Measurements from ENCODE around the gene SELENOF. TPM values are rescaled to one million over a fixed set of nuclear protein-coding genes. Genes with fewer than 3 reads are reported as not detected.

Gene SELENOF
- total and polyA plus RNA-seq, 10 of the 15 experiments (the other 5 are each of a cell fraction or from before 2014, with no cell fraction given) = 98.7 to 254 (median 172) TPM

DNA sequence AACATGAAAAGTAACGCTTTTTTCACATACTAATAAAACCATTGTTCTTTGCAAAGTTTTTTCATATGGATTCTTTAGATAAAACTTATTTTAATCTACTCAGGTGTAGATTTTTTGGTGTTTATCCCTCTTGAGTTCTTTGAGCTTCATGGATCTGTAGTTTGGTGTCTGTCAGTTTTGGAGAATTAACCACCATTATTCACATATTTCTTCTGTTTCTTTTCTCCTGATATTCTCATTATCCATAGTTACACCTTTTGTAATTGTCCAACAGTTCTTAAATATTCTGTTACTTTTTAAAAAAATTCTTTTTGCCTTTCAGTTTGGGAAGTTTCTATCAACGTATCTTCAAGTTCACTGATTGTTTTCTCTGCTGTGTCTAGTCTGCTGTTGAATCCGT is 19.1 kb upstream of the SELENOF start:
- Histone ChIP-seq H3K4me1 (ENCODE audit: control insufficient read depth, insufficient read depth, low read length) (no peaks in the 10 kb centered on the region), H3K27ac (ENCODE audit: control insufficient read depth, insufficient read depth) (no peak overlapping the region), H3K4me3 (no peak overlapping the region), H2AFZ (ENCODE audit: control insufficient read depth, low read depth, low read length) (no peak overlapping the region), H3K27me3 (replicated peaks in 1 of 2; ENCODE audit: control insufficient read depth in 2 of 2, insufficient read depth in 2 of 2, low read length in 1 of 2) (no peaks in the 10 kb centered on the region), H3K9me3 (replicated peaks; ENCODE audit: control insufficient read depth, insufficient read depth, low read length) (peaks cover 1% of the 10 kb centered on the region; the same call in 2 of the 3 replicates), H3K9ac (ENCODE audit: control insufficient read depth, insufficient read depth, low read length) (no peak overlapping the region), H3K4me2 (ENCODE audit: control insufficient read depth, insufficient read depth) (no peak overlapping the region), H3K36me3 (ENCODE audit: control insufficient read depth in 2 of 2, insufficient read depth in 2 of 2, low read length in 1 of 2) (no peaks in the 10 kb centered on the region), H3K79me2 (ENCODE audit: control insufficient read depth, insufficient read depth, low read length) (peaks cover 53% of the 10 kb centered on the region), H4K20me1 (ENCODE audit: control insufficient read depth, insufficient read depth) (0 out of 2 replicates have a peak, but pooled peaks cover 3% of the 10 kb centered on the region)
- 99% methylated on average over 3 of the region's 3 CpGs for WGBS (ENCODE audit: insufficient coverage, insufficient replicate concordance, low lambda C conversion rate, missing lambda C conversion rate)
- FAIRE-seq (no peak), ATAC-seq (no peak), DNase-seq (ENCODE audit: low read depth, low spot score) (no peak)
- intact Hi-C loops (cut with micrococcal nuclease; ENCODE audit: unreplicated experiment) = no loop called here
- BruUV-seq (replicated peaks) = no TSS peak
- TF ChIP-seq ZNF207 (IDR thresholded peaks at IDR 0.05; ENCODE audit: borderline replicate concordance) = no peak
- TF ChIP-seq SREBF1 (IDR thresholded peaks at IDR 0.05; ENCODE audit: low read length) = no peak
- TF ChIP-seq CEBPB (IDR thresholded peaks at IDR 0.05; ENCODE audit: borderline replicate concordance in 1 of 2, low read depth in 2 of 2, low read length in 2 of 2) = no peak
- TF ChIP-seq, protein P1, sequence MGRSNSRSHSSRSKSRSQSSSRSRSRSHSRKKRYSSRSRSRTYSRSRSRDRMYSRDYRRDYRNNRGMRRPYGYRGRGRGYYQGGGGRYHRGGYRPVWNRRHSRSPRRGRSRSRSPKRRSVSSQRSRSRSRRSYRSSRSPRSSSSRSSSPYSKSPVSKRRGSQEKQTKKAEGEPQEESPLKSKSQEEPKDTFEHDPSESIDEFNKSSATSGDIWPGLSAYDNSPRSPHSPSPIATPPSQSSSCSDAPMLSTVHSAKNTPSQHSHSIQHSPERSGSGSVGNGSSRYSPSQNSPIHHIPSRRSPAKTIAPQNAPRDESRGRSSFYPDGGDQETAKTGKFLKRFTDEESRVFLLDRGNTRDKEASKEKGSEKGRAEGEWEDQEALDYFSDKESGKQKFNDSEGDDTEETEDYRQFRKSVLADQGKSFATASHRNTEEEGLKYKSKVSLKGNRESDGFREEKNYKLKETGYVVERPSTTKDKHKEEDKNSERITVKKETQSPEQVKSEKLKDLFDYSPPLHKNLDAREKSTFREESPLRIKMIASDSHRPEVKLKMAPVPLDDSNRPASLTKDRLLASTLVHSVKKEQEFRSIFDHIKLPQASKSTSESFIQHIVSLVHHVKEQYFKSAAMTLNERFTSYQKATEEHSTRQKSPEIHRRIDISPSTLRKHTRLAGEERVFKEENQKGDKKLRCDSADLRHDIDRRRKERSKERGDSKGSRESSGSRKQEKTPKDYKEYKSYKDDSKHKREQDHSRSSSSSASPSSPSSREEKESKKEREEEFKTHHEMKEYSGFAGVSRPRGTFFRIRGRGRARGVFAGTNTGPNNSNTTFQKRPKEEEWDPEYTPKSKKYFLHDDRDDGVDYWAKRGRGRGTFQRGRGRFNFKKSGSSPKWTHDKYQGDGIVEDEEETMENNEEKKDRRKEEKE (IDR thresholded peaks at IDR 0.05) = no peak
- TF ChIP-seq RFX5 (IDR thresholded peaks at IDR 0.05; ENCODE audit: low read depth, low read length) = no peak
- no peak for TF ChIP-seq NBN (IDR thresholded peaks at IDR 0.05)
- TF ChIP-seq BHLHE40 (IDR thresholded peaks at IDR 0.05; ENCODE audit: borderline replicate concordance in 1 of 2, low read depth in 2 of 2, low read length in 1 of 2) = no peak
- TF ChIP-seq HDGF (IDR thresholded peaks at IDR 0.05) = no peak
- TF ChIP-seq, protein P2, sequence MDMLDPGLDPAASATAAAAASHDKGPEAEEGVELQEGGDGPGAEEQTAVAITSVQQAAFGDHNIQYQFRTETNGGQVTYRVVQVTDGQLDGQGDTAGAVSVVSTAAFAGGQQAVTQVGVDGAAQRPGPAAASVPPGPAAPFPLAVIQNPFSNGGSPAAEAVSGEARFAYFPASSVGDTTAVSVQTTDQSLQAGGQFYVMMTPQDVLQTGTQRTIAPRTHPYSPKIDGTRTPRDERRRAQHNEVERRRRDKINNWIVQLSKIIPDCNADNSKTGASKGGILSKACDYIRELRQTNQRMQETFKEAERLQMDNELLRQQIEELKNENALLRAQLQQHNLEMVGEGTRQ (IDR thresholded peaks at IDR 0.05; ENCODE audit: borderline replicate concordance, low read depth, low read length) = no peak
- no peak for TF ChIP-seq ASH2L (IDR thresholded peaks at IDR 0.05; ENCODE audit: borderline replicate concordance, low read depth)
- no peak for TF ChIP-seq EZH2 (IDR thresholded peaks at IDR 0.05; ENCODE audit: borderline replicate concordance, control insufficient read depth, low read depth, low read length)
- no peak for TF ChIP-seq CBX5 (IDR thresholded peaks at IDR 0.05; ENCODE audit: low read depth)
- TF ChIP-seq, protein P3, sequence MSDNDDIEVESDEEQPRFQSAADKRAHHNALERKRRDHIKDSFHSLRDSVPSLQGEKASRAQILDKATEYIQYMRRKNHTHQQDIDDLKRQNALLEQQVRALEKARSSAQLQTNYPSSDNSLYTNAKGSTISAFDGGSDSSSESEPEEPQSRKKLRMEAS (IDR thresholded peaks at IDR 0.05; ENCODE audit: low read depth, low read length) = no peak
- TF ChIP-seq BACH1 (IDR thresholded peaks at IDR 0.05; ENCODE audit: borderline replicate concordance) = no peak
- TF ChIP-seq, protein P4, sequence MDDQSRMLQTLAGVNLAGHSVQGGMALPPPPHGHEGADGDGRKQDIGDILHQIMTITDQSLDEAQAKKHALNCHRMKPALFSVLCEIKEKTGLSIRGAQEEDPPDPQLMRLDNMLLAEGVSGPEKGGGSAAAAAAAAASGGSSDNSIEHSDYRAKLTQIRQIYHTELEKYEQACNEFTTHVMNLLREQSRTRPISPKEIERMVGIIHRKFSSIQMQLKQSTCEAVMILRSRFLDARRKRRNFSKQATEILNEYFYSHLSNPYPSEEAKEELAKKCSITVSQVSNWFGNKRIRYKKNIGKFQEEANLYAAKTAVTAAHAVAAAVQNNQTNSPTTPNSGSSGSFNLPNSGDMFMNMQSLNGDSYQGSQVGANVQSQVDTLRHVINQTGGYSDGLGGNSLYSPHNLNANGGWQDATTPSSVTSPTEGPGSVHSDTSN (IDR thresholded peaks at IDR 0.05; ENCODE audit: insufficient replicate concordance, low read depth, low read length) = no peak
- no peak for TF ChIP-seq GATAD2B (conservative IDR thresholded peaks at IDR 0.05; ENCODE audit: low read depth)
- in situ Hi-C loops (cut with MboI) = no loop called here
- ChIA-PET POLR2A (no interaction called here), RAD21 (ENCODE audit: unreplicated experiment) (interaction anchor here (1.6 kb wide), 1 partner anchor 18 kb away, joined by 6 read pairs; the partner anchor contains the start of gene HS2ST1), CTCF (interaction anchor here (1.9 kb wide), 1 partner anchor 18 kb away, joined by 12 read pairs; the partner anchor contains the start of genes HS2ST1 and SELENOF), SMC1A (ENCODE audit: uncharacterized antibody, unreplicated experiment) (interaction anchor here (1.1 to 1.9 kb wide), 4 partner anchors 15 to 98 kb away, joined by 3 to 9 read pairs (median 6); no protein-coding TSS in a partner anchor)
